Dermis lymphatic vessel endothelial cell (primary cell): ENCODE data around the gene USP17L10. TPM values are rescaled to one million over a fixed set of nuclear protein-coding genes. Genes with fewer than 3 reads are reported as not detected.

Experiments used
- total RNA-seq: library from RNA; depleted of rRNA; stranded (reverse); fragments of >200 nt; gene quantifications from 2 replicates; pipeline ENCODE4 v1.2.1, GENCODE V29; 2014

Gene USP17L10
- not detected in 2 replicates for total RNA-seq

GRCh38 chr4:9210357-9210756, at the start of gene USP17L10:
Gene USP17L10 (plus strand): TSS chr4:9210657. CDS start chr4:9210657, 0 bp downstream.

DNA sequence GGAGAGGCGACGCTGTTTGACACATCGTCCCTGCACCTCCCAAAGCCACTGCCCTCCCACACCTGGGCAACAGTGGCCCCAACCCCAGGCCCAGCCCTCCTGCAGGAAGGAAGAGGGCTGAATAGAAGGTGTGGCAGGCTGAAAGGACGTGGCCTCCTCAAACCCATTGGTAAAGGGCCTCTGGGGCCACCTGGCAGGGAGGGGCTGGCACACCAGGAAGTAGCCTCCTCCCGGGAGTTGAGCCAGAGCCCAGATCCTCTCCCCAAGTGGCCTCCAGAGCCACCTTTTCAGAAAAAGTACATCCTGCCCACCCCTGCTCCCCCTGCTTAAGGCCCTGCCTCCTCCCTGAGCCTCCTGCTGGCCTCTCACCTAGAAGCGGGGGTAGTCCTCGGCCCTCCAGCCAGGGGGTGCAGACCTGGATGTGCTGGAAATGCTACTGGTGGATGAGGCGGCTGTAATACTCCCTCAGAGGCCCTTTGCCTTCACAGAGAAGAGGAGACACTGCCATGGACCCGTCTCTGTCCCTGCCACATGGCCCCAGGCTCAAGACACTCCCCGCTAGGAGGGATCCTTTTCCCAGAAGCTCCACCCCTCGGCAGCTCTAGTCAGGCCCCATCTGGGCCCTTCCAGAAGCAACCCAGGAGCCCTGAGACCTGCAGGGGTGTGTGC, 40.5 kb upstream of the USP17L10 start, which contains the start of gene FAM90A26:
Gene FAM90A26, plus strand, starts transcription at position 619 of the 669 bp plus-strand sequence. CDS start 2,764 bp downstream, outside the sequence.

GRCh38 chr4:9215105-9215504, 4.6 kb downstream of the USP17L10 start, which contains the start of gene USP17L11:
Gene USP17L11 (plus strand): TSS chr4:9215405. CDS start chr4:9215405, 0 bp downstream.

DNA sequence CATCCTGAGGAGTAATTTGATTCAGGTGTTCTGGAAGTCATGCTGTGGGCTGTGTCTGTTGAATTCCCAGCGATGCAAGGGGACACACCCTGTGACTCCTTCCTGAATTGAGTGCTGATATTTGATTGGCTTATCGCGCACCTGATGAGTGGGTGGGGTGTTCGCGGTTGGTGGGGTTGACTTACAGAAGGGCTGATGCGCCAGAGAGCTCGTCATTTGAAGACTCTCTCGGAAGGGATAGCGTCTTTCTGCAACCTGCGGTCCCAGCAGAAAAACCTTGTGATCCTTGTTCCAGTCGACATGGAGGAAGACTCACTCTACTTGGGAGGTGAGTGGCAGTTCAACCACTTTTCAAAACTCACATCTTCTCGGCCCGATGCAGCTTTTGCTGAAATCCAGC, 9.4 kb downstream of the USP17L10 start, which contains the start of gene USP17L12:
Gene USP17L12, plus strand, starts transcription at position 301 of the 400 bp plus-strand sequence. Its CDS starts 0 bp downstream, at position 301.

DNA sequence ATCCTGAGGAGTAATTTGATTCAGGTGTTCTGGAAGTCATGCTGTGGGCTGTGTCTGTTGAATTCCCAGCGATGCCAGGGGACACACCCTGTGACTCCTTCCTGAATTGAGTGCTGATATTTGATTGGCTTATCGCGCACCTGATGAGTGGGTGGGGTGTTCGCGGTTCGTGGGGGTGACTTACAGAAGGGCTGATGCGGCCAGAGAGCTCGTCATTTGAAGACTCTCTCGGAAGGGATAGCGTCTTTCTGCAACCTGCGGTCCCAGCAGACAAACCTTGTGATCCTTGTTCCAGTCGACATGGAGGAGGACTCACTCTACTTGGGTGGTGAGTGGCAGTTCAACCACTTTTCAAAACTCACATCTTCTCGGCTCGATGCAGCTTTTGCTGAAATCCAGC, 14.1 kb downstream of the USP17L10 start, which contains the start of gene USP17L13:
Gene USP17L13, plus strand, starts transcription at position 301 of the 400 bp plus-strand sequence. Its CDS starts 0 bp downstream, at position 301.

GRCh38 chr4:9234085-9234484, 23.6 kb downstream of the USP17L10 start, which contains the start of gene USP17L15:
Gene USP17L15 (plus strand): TSS chr4:9234385. CDS start chr4:9234385, 0 bp downstream.

GRCh38 chr4:9243579-9243978, 33.1 kb downstream of the USP17L10 start, which contains the start of gene USP17L17:
Gene USP17L17 (plus strand): TSS chr4:9243879. CDS start chr4:9243879, 0 bp downstream.

GRCh38 chr4:9247953-9248680, 37.7 kb downstream of the USP17L10 start, which contains the start of gene USP17L18:
Gene USP17L18 (plus strand): TSS chr4:9248630. CDS start chr4:9248630, 0 bp downstream.

DNA sequence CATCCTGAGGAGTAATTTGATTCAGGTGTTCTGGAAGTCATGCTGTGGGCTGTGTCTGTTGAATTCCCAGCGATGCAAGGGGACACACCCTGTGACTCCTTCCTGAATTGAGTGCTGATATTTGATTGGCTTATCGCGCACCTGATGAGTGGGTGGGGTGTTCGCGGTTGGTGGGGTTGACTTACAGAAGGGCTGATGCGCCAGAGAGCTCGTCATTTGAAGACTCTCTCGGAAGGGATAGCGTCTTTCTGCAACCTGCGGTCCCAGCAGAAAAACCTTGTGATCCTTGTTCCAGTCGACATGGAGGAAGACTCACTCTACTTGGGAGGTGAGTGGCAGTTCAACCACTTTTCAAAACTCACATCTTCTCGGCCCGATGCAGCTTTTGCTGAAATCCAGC, 42.6 kb downstream of the USP17L10 start, which contains the start of gene USP17L19:
Gene USP17L19, plus strand, starts transcription at position 301 of the 400 bp plus-strand sequence. Its CDS starts 0 bp downstream, at position 301.

GRCh38 chr4:9257824-9258223, 47.4 kb downstream of the USP17L10 start, which contains the start of gene USP17L20:
Gene USP17L20 (plus strand): TSS chr4:9258124. CDS start chr4:9258124, 0 bp downstream.

Other genes starting within 250 kb of the USP17L10 start
- gene FAM90A26, start 40.2 kb upstream of the USP17L10 start, total RNA-seq: not detected in 2 replicates
- gene USP17L11, start 4.7 kb downstream of the USP17L10 start, total RNA-seq: not detected in 2 replicates
- not detected in 2 replicates for gene USP17L12, start 9.5 kb downstream of the USP17L10 start, total RNA-seq
- not detected in 2 replicates for gene USP17L13, start 14.2 kb downstream of the USP17L10 start, total RNA-seq
- gene USP17L15, start 23.7 kb downstream of the USP17L10 start, total RNA-seq: not detected in 2 replicates
- not detected in 2 replicates for gene USP17L17, start 33.2 kb downstream of the USP17L10 start, total RNA-seq
- gene USP17L18, start 38.0 kb downstream of the USP17L10 start, total RNA-seq: not detected in 2 replicates
- not detected in 2 replicates for gene USP17L19, start 42.7 kb downstream of the USP17L10 start, total RNA-seq
- gene USP17L20, start 47.5 kb downstream of the USP17L10 start, total RNA-seq: not detected in 2 replicates
- not detected in 2 replicates for gene USP17L21, start 52.2 kb downstream of the USP17L10 start, total RNA-seq
- not detected in 2 replicates for gene USP17L22, start 57.0 kb downstream of the USP17L10 start, total RNA-seq
- not detected in 2 replicates for gene USP17L24, start 114.5 kb downstream of the USP17L10 start, total RNA-seq
- gene USP17L25, start 119.3 kb downstream of the USP17L10 start, total RNA-seq: not detected in 2 replicates
- not detected in 2 replicates for gene USP17L26, start 124.0 kb downstream of the USP17L10 start, total RNA-seq
- not detected in 2 replicates for gene USP17L5, start 128.7 kb downstream of the USP17L10 start, total RNA-seq
- gene USP17L27, start 133.5 kb downstream of the USP17L10 start, total RNA-seq: not detected in 2 replicates
- not detected in 2 replicates for gene USP17L28, start 138.2 kb downstream of the USP17L10 start, total RNA-seq
- gene USP17L29, start 143.0 kb downstream of the USP17L10 start, total RNA-seq: not detected in 2 replicates
- not detected in 2 replicates for gene USP17L30, start 152.5 kb downstream of the USP17L10 start, total RNA-seq
- gene DEFB131A, start 233.8 kb downstream of the USP17L10 start, total RNA-seq: not detected in 2 replicates